ENCODE results near the gene CLEC16A.
A peak's percentile ranks its signal among the peaks of the same experiment; 100 is the strongest.

The CLEC16A gene

DNA sequence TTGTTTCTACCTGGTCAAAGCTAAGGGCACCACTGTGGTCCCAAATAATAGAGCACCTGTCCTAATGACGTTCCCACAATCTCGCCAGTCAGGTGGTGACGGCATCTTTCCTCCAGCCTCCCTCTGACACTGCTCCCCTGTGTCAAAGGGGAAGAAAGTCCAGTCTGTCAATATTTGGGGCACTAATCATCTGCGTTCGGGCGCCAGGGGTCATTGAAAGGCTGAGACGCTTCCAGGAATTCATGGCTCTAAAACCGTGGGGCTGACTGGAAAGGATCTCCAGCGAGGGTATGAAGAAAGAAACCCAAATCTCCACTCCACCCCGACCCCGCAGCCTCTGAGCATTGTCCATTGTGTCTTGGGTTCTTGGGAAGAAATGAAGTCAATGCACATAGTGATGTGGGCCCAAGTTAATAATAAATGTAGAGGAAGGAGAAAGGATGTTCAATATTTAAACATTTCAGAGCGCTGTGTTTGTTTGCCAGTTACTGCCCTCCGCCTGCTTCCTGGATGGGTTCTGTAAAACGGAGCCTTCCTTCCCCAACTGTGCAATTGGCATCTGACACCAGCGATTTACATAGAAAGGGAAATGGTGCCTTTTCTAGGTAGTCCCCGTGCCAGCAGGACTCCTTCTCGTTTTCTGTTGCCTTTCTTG is 208.4 kb downstream of the CLEC16A start:
- TF ChIP-seq, protein P1, sequence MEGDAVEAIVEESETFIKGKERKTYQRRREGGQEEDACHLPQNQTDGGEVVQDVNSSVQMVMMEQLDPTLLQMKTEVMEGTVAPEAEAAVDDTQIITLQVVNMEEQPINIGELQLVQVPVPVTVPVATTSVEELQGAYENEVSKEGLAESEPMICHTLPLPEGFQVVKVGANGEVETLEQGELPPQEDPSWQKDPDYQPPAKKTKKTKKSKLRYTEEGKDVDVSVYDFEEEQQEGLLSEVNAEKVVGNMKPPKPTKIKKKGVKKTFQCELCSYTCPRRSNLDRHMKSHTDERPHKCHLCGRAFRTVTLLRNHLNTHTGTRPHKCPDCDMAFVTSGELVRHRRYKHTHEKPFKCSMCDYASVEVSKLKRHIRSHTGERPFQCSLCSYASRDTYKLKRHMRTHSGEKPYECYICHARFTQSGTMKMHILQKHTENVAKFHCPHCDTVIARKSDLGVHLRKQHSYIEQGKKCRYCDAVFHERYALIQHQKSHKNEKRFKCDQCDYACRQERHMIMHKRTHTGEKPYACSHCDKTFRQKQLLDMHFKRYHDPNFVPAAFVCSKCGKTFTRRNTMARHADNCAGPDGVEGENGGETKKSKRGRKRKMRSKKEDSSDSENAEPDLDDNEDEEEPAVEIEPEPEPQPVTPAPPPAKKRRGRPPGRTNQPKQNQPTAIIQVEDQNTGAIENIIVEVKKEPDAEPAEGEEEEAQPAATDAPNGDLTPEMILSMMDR (IDR thresholded peaks at IDR 0.05; ENCODE audit: low read length, missing control alignments): no peak
- no peak overlapping the region for H3K4me3 ChIP-seq (replicated peaks; ENCODE audit: low read depth, low read length)
- no peak for DNase-seq (ENCODE audit: low read depth)

DNA sequence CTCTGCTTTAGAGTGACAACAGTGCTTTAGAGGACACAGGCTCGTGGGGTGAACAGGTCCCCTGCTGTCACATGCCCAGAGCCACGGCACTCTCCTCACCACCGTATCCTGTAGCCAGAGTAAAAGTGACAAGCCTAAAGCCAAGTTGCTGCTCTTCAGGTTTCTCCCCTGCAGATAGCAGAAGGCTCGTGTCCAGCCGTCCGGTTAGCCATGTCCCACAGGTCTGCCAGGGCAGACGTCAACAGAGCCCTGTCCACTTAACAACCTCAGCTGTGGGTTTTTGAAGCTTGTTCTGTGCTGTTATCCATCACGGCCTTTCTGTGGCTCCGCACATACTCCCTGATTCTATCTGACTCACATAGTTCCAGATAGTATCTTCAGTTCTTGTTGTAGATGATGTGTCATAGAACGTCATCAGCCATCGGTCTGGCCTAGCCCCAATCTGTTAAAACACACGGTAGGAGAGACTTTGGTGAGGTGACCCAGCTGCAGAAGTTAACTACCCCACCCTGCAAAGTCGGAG is 211.0 kb downstream of the CLEC16A start:
- TF ChIP-seq, protein P1 (IDR thresholded peaks at IDR 0.05; ENCODE audit: low read length, missing control alignments): no peak
- peak; percentile 75 for DNase-seq (ENCODE audit: low read depth)
- no peak overlapping the region for H3K4me3 ChIP-seq (replicated peaks; ENCODE audit: low read depth, low read length)

DNA sequence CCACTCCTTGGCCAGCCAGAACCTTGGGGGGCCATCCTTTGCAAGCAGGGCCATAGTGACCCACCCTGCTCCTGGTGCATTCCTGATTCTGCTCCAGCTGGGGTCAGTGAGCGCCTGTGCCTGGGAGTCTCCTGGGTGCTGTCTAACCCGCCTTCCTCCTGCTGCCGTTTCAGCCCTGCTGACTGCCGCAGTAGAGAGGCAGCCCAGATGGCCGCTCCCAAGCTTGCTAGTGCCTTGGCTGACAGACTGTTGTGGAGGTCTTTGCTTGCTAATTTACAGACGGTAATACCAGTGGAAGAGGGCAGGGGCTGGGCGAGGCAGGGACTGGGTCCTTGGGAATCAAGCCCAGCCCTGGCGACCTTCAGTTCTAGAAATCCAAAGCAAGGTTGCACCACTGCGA is 212.0 kb downstream of the CLEC16A start:
- DNase-seq (ENCODE audit: low read depth): no peak
- TF ChIP-seq, protein P1 (IDR thresholded peaks at IDR 0.05; ENCODE audit: low read length, missing control alignments): no peak
- H3K4me3 ChIP-seq (replicated peaks; ENCODE audit: low read depth, low read length): no peak overlapping the region

DNA sequence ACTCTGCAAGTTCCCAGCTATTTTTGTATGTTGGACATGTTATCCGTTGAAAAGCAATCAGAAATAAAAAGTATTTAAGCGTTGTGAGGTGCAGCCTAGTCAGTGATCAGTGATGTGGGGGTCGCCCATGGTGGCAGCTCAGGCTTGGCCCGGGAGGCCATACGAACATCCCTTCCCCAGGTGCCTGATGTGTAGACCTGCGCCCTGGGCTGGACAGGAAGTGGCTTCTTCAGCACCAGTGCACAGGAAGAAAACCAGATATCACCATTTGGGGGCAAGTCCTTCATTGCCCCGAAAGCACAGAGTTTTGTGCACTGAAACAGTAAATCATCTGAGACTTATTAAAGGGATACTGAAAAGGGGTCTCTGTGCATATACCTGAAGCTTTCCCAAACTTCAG is 212.8 kb downstream of the CLEC16A start:
- TF ChIP-seq, protein P1 (IDR thresholded peaks at IDR 0.05; ENCODE audit: low read length, missing control alignments): no peak
- no peak for DNase-seq (ENCODE audit: low read depth)
- H3K4me3 ChIP-seq (replicated peaks; ENCODE audit: low read depth, low read length): no peak overlapping the region

DNA sequence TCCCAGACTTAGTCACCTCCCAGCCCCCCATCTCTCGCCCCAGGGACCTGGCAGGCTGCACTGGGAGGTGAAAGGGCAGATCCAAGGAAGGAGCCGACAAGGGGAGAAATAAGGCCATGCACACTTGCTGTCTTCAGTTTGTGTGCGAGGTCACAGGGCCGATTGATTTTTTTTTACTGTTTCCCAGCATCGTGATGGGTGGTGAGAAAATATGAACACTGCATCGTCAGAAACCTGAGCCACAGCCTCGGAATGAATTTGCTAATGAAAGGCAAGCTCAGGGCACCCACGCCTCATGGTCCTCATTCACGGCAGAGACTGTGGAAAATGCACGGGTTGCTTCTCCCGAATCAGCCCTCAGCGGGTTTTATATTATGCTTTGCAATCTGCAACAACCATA is 213.7 kb downstream of the CLEC16A start:
- TF ChIP-seq, protein P1 (IDR thresholded peaks at IDR 0.05; ENCODE audit: low read length, missing control alignments): no peak
- H3K4me3 ChIP-seq (replicated peaks; ENCODE audit: low read depth, low read length): no peak overlapping the region
- DNase-seq (ENCODE audit: low read depth): no peak

DNA sequence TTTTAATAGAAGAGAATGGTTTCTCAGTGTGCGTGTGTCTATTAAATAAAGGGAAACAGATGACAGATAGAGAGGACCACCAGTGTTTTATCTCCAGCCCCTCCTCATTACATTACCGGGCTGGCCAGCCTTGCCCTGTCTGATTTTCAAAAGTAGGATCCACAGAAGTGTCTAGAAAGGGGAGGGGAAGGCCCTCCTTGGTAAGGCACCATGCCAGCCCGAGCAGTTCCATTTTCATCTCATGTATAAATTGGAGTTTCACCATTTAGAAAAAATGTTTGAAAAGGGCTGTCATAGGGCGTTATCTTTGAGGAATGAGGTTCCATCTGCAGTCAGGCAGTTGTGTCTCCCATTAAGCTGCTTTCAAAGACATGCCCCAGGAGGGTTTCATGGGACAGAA is 214.9 kb downstream of the CLEC16A start:
- DNase-seq (ENCODE audit: low read depth): no peak
- TF ChIP-seq, protein P1 (IDR thresholded peaks at IDR 0.05; ENCODE audit: low read length, missing control alignments): no peak
- H3K4me3 ChIP-seq (replicated peaks; ENCODE audit: low read depth, low read length): no peak overlapping the region

DNA sequence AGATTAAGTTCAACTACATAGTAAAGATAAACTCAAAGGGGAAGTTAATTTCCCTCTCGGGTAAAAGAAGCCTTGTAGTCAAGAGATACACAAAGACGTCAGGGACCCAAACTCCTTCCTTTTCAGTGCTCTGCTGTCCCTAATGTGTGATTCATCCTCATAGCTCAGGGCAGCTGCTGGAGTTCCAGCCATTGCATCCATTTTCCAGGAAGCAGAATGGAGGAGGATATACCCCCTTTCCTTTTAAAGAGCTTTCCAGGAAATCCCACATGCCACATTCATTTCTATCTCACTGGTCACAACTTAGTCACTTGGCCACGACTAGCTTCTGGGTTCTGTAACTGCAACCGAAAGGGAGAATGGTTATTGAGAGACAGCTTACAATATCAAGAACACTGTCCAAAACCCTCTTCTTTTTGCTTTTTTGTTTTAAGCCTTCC is 216.3 kb downstream of the CLEC16A start:
- H3K4me3 ChIP-seq (replicated peaks; ENCODE audit: low read depth, low read length): no peak overlapping the region
- no peak for DNase-seq (ENCODE audit: low read depth)
- TF ChIP-seq, protein P1 (IDR thresholded peaks at IDR 0.05; ENCODE audit: low read length, missing control alignments): no peak

Measured in fibroblast of pulmonary artery (primary cell).